Upper lobe of left lung (tissue), 6 donors: ENCODE results near the gene FSTL5. TPM values are rescaled to one million over a fixed set of nuclear protein-coding genes. Genes with fewer than 3 reads are reported as not detected.

ENCODE experiments used
- ATAC-seq, 2 donors: fragments of 200-7000 bp; cut with Tn5 transposase; one replicate each; pipeline ENCODE4 v1.9.1; 2022; ENCODE audit warnings: mild to moderate bottlenecking in 2 of 2, moderate library complexity in 2 of 2; ENCODE audit not compliant: low FRiP score in 2 of 2
- DNase-seq, 2 donors: peaks; one replicate each; pipeline ENCODE4 v3.0.0-alpha.2; 2019 to 2020
- H3K27ac ChIP-seq, 4 donors: fragments of 200-600 bp; sonication (generic); one replicate each; pipeline ENCODE4 v1.5.1; 2016 to 2019
- H3K27me3 ChIP-seq, 4 donors: fragments of 200-600 bp; sonication (generic); one replicate each; pipeline ENCODE4 v1.5.1; 2017 to 2019
- H3K36me3 ChIP-seq, 4 donors: fragments of 200-600 bp; sonication (generic); one replicate each; pipeline ENCODE4 v1.5.1; 2016 to 2019
- H3K4me1 ChIP-seq, 4 donors: fragments of 200-600 bp; sonication (generic); one replicate each; pipeline ENCODE4 v1.5.1; 2018 to 2019
- H3K4me3 ChIP-seq, 4 donors: fragments of 200-600 bp; sonication (generic); one replicate each; pipeline ENCODE4 v1.5.1; 2017 to 2019; ENCODE audit warnings: mild to moderate bottlenecking in 2 of 4, moderate library complexity in 1 of 4
- H3K9me3 ChIP-seq, 4 donors: fragments of 200-600 bp; sonication (generic); one replicate each; pipeline ENCODE4 v1.5.1; 2018 to 2019
- EP300 ChIP-seq, 4 donors: sonication (generic); formaldehyde crosslinking; IDR thresholded peaks; one replicate each; pipeline ENCODE4 v1.5.1; 2017; ENCODE audit warnings: antibody characterized with exemption in 4 of 4, control low read depth in 2 of 4
- POLR2A ChIP-seq, 4 donors: fragments of 450-650 bp; IDR thresholded peaks; one replicate each; pipeline ENCODE4 v1.5.1; 2016 to 2017; ENCODE audit warnings: antibody characterized with exemption in 4 of 4, mild to moderate bottlenecking in 2 of 4
- POLR2AphosphoS5 ChIP-seq, 2 donors: sonication (generic); formaldehyde crosslinking; IDR thresholded peaks; one replicate each; pipeline ENCODE4 v1.5.1; 2017; ENCODE audit warnings: antibody characterized with exemption in 2 of 2
- WGBS, 2 donors: methylation state at CpG; one replicate each; pipeline ENCODE4 v1.1.5; 2017 to 2018; 5-methylcytosine and 5-hydroxymethylcytosine counted together
- total RNA-seq, 6 donors: library from RNA; depleted of rRNA in 4 of 6; stranded (reverse); fragments of >200 nt in 4 of 6; gene quantifications; one replicate each; pipeline versions ENCODE4 v1.1.0 to v1.2.1, GENCODE V29; 2016 to 2021
- TF ChIP-seq, protein P1 (sequence below), 6 experiments: fragments of 450-650 bp in 4 of 6; fragments of 200-600 bp in 2 of 6; sonication (generic) in 2 of 6; IDR thresholded peaks; one replicate each; pipeline ENCODE4 v1.5.1; 2016 to 2019; ENCODE audit warnings: antibody characterized with exemption in 6 of 6
- donor health status: DM: no; HTN: no; CAD: no; lungs with moderate emphysema.
- donor health status: DM: no; HTN: yes; CAD: no; lungs with severe emphysema.

FSTL5 gene
- total RNA-seq, 6 donors from 2014 or later, result not detected

DNA sequence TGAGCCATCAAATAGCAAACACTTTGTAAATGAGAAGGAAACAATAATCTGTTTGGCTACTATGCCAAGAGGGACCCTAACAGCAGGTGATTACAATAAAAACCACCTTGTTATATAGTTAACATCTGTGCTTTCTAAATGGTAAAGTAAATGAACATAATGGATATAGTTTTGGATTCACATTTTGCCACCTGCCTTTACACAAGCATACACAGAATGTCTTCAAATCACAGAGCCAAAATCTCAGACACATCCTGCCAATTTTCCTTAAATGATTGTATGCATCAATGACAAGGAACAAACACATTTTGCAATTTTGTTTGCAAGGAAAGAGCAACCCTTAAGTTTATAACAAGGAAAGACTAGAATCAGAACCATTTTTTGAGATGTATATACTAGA lies 334.2 kb downstream of the FSTL5 start:
- Histone ChIP-seq H3K9me3 (no peaks in the 10 kb centered on the region), H3K4me1 (no peaks in the 10 kb centered on the region)
- ATAC-seq, result no peak

GRCh38 chr4:161828061-161828460 lies 335.7 kb downstream of the FSTL5 start:
- DNase-seq (no peak), ATAC-seq (no peak)
- Histone ChIP-seq H3K36me3 (no peaks in the 10 kb centered on the region), H3K27me3 (no peaks in the 10 kb centered on the region), H3K9me3 (peaks cover 0 to 5% (median 2%) of the 10 kb centered on the region in 4 donors), H3K4me3 (no peak overlapping the region), H3K27ac (no peak overlapping the region), H3K4me1 (no peaks in the 10 kb centered on the region)
- 45 to 58% methylated on average over 1 of the region's 1 CpG for WGBS, 2 donors
- TF ChIP-seq POLR2A (IDR thresholded peaks at IDR 0.05), result no peak
- no peak for TF ChIP-seq POLR2AphosphoS5 (IDR thresholded peaks at IDR 0.05)
- TF ChIP-seq EP300 (IDR thresholded peaks at IDR 0.05), result no peak
- TF ChIP-seq, protein P1, sequence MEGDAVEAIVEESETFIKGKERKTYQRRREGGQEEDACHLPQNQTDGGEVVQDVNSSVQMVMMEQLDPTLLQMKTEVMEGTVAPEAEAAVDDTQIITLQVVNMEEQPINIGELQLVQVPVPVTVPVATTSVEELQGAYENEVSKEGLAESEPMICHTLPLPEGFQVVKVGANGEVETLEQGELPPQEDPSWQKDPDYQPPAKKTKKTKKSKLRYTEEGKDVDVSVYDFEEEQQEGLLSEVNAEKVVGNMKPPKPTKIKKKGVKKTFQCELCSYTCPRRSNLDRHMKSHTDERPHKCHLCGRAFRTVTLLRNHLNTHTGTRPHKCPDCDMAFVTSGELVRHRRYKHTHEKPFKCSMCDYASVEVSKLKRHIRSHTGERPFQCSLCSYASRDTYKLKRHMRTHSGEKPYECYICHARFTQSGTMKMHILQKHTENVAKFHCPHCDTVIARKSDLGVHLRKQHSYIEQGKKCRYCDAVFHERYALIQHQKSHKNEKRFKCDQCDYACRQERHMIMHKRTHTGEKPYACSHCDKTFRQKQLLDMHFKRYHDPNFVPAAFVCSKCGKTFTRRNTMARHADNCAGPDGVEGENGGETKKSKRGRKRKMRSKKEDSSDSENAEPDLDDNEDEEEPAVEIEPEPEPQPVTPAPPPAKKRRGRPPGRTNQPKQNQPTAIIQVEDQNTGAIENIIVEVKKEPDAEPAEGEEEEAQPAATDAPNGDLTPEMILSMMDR (IDR thresholded peaks at IDR 0.05), result no peak

More for the DNA sequence above, 334.2 kb downstream of the FSTL5 start:
- no peak for DNase-seq
- no peaks in the 10 kb centered on the region for H3K27me3 ChIP-seq
- no peak overlapping the region for H3K4me3 ChIP-seq
- no peak overlapping the region for H3K27ac ChIP-seq
- H3K36me3 ChIP-seq, result no peaks in the 10 kb centered on the region
- TF ChIP-seq EP300 (IDR thresholded peaks at IDR 0.05) (no peak), POLR2AphosphoS5 (IDR thresholded peaks at IDR 0.05) (no peak), POLR2A (IDR thresholded peaks at IDR 0.05) (no peak)
- TF ChIP-seq, protein P1 (IDR thresholded peaks at IDR 0.05), result no peak

- Histone ChIP-seq H3K9me3 (peaks cover 0 to 15% (median 5%) of the 10 kb centered on the region in 4 donors), H3K36me3 (no peaks in the 10 kb centered on the region), H3K27ac (no peak overlapping the region), H3K4me3 (no peak overlapping the region), H3K27me3 (no peaks in the 10 kb centered on the region), H3K4me1 (no peaks in the 10 kb centered on the region)
- WGBS, 2 donors, result 70% methylated on average over 3 of the region's 3 CpGs; no CpG with 5 or more reads in 1 of the 2 donors
- DNase-seq, result no peak
- ATAC-seq, result no peak
- TF ChIP-seq POLR2AphosphoS5 (IDR thresholded peaks at IDR 0.05), result no peak
- no peak for TF ChIP-seq POLR2A (IDR thresholded peaks at IDR 0.05)
- TF ChIP-seq, protein P1 (IDR thresholded peaks at IDR 0.05), result no peak
- no peak for TF ChIP-seq EP300 (IDR thresholded peaks at IDR 0.05)
Measured at GRCh38 chr4:161827013-161827412, 336.8 kb downstream of the FSTL5 start.

DNA sequence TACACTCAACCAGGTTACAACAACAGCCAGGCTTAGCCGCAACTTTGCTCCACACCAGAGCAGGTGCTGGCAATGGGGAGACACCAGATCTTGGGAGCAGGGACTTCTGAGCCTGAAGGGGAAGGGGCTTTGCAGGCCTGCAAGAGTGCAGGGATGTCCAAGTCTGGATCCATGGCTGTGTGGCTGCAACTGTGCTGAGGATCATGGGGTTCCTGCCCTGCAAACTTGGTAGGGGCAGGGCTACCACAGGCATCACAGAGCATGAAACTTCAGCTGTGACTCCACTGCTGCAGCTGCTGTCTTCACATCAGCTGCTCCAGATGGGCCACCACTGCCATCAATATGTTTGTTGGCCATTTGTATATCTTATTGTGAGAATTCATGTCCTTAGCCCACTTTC lies 340.4 kb downstream of the FSTL5 start:
- 75% methylated on average over 1 of the region's 1 CpG; no CpG with 5 or more reads in 1 of the 2 donors for WGBS, 2 donors
- H3K4me1 ChIP-seq, result no peaks in the 10 kb centered on the region
- no peaks in the 10 kb centered on the region for H3K27me3 ChIP-seq
- no peaks in the 10 kb centered on the region for H3K36me3 ChIP-seq
- peaks cover 0 to 17% (median 5%) of the 10 kb centered on the region in 4 donors for H3K9me3 ChIP-seq
- DNase-seq, result no peak
- ATAC-seq, result no peak
- H3K4me3 ChIP-seq, result no peak overlapping the region
- TF ChIP-seq, protein P1 (IDR thresholded peaks at IDR 0.05), result no peak
- TF ChIP-seq EP300 (IDR thresholded peaks at IDR 0.05) (no peak), POLR2AphosphoS5 (IDR thresholded peaks at IDR 0.05) (no peak)
- H3K27ac ChIP-seq, result no peak overlapping the region

DNA sequence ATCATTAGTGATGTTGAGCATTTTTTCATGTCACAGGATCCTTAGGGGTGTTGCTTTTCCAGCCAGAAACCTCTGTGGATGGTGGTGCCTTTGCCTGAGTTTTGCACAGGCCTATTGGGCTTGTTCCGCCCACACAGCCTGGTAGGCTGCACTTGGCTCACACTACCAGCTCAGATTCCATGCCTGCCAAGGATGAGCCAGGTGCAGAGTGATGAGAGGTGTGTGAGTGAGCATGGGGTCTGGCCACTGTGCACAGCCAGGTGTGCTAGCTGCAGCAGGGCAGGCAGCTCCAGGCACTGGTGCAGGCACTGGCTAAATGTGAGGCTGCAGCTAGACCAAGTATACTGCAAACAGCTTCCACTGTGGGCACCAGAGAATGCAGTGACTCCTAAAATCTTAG lies 341.6 kb downstream of the FSTL5 start:
- H3K9me3 ChIP-seq, result peaks cover 0 to 17% (median 5%) of the 10 kb centered on the region in 4 donors
- peak in 1 of 2 donors; percentile 66 for ATAC-seq
- no peaks in the 10 kb centered on the region for H3K4me1 ChIP-seq
- H3K27me3 ChIP-seq, result no peaks in the 10 kb centered on the region
- H3K27ac ChIP-seq, result no peak overlapping the region
- no peak overlapping the region for H3K4me3 ChIP-seq
- 100% methylated on average over 1 of the region's 1 CpG for WGBS, 2 donors
- H3K36me3 ChIP-seq, result no peaks in the 10 kb centered on the region
- peak in 1 of 2 donors; percentile 13 for DNase-seq
- no peak for TF ChIP-seq POLR2A (IDR thresholded peaks at IDR 0.05)
- no peak for TF ChIP-seq POLR2AphosphoS5 (IDR thresholded peaks at IDR 0.05)
- TF ChIP-seq, protein P1 (IDR thresholded peaks at IDR 0.05), result no peak
- no peak for TF ChIP-seq EP300 (IDR thresholded peaks at IDR 0.05)
